ENCODE results near the gene RTP1.

The RTP1 gene, protein sequence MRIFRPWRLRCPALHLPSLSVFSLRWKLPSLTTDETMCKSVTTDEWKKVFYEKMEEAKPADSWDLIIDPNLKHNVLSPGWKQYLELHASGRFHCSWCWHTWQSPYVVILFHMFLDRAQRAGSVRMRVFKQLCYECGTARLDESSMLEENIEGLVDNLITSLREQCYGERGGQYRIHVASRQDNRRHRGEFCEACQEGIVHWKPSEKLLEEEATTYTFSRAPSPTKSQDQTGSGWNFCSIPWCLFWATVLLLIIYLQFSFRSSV

DNA sequence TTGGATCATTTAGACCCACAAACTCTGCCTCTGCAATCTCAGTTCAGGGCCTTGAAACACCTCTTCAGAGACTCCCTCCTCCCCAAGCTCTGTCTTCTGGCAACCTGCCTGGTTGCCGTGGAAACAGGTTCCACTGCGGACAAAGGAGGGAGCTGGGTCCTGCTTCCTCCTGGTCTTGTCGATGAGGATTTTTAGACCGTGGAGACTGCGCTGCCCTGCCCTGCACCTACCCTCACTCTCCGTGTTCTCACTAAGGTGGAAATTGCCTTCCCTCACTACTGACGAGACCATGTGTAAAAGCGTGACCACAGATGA is at the start of gene RTP1:
TSS of gene RTP1 (plus strand) at position 152 of the 315 bp plus-strand sequence. CDS start at position 182, 30 bp downstream.
- H3K27ac ChIP-seq = no peak within 1 kb of the TSS
- TF ChIP-seq, protein P1, sequence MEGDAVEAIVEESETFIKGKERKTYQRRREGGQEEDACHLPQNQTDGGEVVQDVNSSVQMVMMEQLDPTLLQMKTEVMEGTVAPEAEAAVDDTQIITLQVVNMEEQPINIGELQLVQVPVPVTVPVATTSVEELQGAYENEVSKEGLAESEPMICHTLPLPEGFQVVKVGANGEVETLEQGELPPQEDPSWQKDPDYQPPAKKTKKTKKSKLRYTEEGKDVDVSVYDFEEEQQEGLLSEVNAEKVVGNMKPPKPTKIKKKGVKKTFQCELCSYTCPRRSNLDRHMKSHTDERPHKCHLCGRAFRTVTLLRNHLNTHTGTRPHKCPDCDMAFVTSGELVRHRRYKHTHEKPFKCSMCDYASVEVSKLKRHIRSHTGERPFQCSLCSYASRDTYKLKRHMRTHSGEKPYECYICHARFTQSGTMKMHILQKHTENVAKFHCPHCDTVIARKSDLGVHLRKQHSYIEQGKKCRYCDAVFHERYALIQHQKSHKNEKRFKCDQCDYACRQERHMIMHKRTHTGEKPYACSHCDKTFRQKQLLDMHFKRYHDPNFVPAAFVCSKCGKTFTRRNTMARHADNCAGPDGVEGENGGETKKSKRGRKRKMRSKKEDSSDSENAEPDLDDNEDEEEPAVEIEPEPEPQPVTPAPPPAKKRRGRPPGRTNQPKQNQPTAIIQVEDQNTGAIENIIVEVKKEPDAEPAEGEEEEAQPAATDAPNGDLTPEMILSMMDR (IDR thresholded peaks at IDR 0.05) = no peak
- no peak for TF ChIP-seq ZFX (IDR thresholded peaks at IDR 0.05; ENCODE audit: borderline replicate concordance)

DNA sequence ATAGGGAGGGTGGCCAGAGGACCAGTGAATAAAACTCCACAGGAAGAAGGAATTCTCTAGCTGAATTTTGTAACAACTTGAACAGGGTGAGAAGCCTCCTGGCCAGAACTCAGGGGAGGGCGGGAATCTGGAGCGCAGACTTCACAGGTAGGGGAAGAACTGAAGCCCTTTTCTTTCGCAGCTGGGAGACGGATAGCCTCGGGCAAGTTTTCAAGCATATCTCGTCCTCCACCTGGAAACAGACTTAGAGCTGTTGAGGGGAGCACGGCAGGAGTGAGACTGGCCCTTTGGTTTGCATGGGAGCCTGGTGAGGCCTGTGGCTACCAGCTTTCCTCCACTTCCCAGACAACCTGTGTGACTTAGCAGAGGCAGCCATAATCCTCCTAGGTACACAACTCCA is 47.1 kb upstream of the RTP1 start:
- no peak overlapping the region for H3K27ac ChIP-seq
- TF ChIP-seq, protein P1 (IDR thresholded peaks at IDR 0.05) = no peak
- no peak for TF ChIP-seq ZFX (IDR thresholded peaks at IDR 0.05; ENCODE audit: borderline replicate concordance)

DNA sequence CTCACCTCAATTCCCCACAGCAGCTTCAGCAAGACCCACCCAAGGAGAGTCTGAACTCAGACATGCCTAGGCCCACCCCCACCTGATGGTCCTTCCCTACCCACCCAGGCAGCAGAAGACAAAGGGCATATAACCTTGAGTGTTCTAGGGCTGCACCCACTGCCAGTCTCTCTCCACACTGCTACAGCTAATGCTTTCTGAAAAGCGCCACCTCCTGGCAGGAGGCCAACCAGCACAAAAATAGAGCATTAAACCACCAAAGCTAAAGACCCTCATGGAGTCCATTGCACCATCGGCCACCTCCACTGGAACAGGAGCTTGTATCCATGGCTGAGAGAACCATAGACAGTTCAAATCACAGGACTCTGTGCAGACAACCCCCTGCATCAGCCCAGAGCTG is 46.7 kb upstream of the RTP1 start:
- no peak overlapping the region for H3K27ac ChIP-seq
- TF ChIP-seq, protein P1 (IDR thresholded peaks at IDR 0.05) = peak; percentile 53
- no peak for TF ChIP-seq ZFX (IDR thresholded peaks at IDR 0.05; ENCODE audit: borderline replicate concordance)

DNA sequence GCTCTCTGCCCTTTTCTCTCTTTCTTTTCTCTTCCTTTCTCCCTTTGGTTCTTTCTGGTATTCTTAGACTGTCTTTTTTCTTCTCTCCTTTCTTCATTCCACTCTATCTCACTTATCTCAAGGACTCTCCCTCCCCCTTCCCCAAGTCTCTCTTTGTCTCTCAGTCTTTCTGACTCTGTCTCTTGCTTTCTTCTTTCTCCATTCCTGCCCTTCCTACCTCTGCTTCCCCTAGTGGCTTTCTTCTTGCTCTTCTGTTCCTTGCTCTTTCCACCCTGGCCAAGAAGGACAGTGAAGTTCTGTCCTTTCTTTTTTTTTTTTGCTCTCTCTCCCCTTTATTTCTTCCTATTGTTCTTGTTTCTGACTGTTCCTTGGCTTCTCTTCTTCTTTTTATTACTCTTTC is 35.7 kb upstream of the RTP1 start:
- no peak for TF ChIP-seq ZFX (IDR thresholded peaks at IDR 0.05; ENCODE audit: borderline replicate concordance)
- TF ChIP-seq, protein P1 (IDR thresholded peaks at IDR 0.05) = no peak
- H3K27ac ChIP-seq = no peak overlapping the region

DNA sequence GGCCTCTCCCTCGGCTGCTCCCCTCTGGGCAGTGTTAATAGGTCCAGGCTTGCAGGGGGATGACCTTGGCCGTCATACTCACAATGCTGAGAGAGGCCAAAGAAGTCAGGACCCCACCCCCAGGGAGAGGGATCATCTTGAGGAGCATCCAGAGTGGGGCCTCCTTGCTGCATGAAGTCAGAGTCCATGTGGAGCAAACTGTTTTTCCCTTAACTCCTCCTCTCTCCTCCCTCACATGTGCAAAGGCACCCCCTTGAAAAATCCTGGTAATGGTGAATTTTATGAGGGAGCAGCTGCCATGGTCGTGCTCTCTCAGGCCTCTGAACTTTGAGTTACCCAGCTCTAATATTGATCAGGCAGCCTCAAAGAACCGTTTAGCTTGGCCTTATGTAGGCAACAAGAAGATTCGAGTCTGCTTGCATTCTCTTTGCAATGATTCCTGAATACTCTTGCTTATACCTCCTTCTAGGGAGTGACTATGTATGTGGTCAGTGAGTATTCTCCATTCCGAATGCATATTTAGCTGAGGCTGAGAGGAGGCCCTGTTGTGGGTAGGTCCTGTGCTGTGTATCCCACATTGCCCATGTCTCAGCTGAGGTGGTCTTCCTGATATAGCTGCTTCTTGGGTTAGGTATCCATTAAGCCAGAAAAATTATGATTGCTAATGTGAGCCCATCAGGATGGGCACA is 34.9 kb upstream of the RTP1 start:
- no peak overlapping the region for H3K27ac ChIP-seq
- no peak for TF ChIP-seq ZFX (IDR thresholded peaks at IDR 0.05; ENCODE audit: borderline replicate concordance)
- TF ChIP-seq, protein P1 (IDR thresholded peaks at IDR 0.05) = no peak

DNA sequence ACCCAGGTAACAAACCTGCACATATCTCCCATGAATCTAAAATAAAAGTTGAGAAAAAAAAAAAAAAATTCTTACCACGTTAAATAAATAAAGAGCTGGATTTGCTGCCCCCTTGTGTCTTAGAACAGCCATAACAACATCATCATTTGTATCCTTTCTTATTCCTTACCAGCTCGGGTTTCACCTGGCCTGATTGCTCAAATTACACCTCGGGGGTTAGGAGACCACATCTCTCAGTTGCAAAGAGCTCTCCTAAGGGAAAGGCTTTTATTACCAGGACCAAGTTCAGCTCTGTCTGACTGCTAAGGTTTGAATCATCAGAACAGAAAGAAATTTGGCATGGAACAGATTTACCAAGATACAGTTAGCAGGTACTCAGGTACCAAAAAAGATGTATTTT is 32.1 kb upstream of the RTP1 start:
- H3K27ac ChIP-seq = no peak overlapping the region
- TF ChIP-seq ZFX (IDR thresholded peaks at IDR 0.05; ENCODE audit: borderline replicate concordance) = no peak
- TF ChIP-seq, protein P1 (IDR thresholded peaks at IDR 0.05) = peak; percentile 88

DNA sequence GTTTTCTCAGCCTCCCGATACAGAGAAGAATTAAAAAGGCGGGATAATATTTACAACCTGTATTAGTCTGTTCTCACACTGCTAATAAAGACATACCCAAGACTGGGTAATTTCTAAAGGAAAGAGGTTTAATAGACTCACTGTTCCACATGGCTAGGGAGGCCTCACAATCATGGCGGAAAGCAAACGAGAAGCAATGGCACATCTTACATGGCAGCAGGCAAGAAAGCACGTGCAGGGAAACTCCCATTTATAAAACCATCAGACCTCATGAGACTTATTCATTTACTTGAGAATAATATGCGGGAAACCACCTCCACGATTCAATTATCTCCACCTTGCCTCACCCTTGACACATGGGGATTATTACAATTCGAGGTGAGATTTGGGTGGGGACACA is 30.5 kb upstream of the RTP1 start:
- TF ChIP-seq, protein P1 (IDR thresholded peaks at IDR 0.05) = no peak
- TF ChIP-seq ZFX (IDR thresholded peaks at IDR 0.05; ENCODE audit: borderline replicate concordance) = no peak
- no peak overlapping the region for H3K27ac ChIP-seq
